NCI-H526 (cell line): ENCODE data around the gene FOXQ1.

Source experiments
- DNase-seq, 2 experiments: peaks; one replicate each; lab custom pipeline; 2025; lab: John Stamatoyannopoulos, UW

The FOXQ1 gene

GRCh38 chr6:1311400-1312202 lies at the start of gene FOXQ1:
Gene FOXQ1 (plus strand): TSS chr6:1312098. CDS start chr6:1312705, 607 bp downstream.
- DNase-seq: peak in 1 of 2 experiments; percentile 46

GRCh38 chr6:1262704-1263038 lies 49.2 kb upstream of the FOXQ1 start:
- no peak for DNase-seq

GRCh38 chr6:1263039-1263849 lies 48.7 kb upstream of the FOXQ1 start:
- no peak for DNase-seq

- no peak for DNase-seq
Measured at GRCh38 chr6:1263850-1264377, 48.0 kb upstream of the FOXQ1 start.

- no peak for DNase-seq
Measured at GRCh38 chr6:1264619-1265445, 47.1 kb upstream of the FOXQ1 start.

- DNase-seq: no peak
Measured at GRCh38 chr6:1266686-1267056, 45.2 kb upstream of the FOXQ1 start.

GRCh38 chr6:1267057-1267732 lies 44.7 kb upstream of the FOXQ1 start:
- no peak for DNase-seq

GRCh38 chr6:1267790-1268762 lies 43.8 kb upstream of the FOXQ1 start:
- DNase-seq: no peak

GRCh38 chr6:1271071-1271763 lies 40.7 kb upstream of the FOXQ1 start:
- DNase-seq: no peak

GRCh38 chr6:1278061-1278720 lies 33.7 kb upstream of the FOXQ1 start:
- no peak for DNase-seq

- DNase-seq: no peak
Measured at GRCh38 chr6:1279065-1279464, 32.8 kb upstream of the FOXQ1 start.

- DNase-seq: no peak
Measured at GRCh38 chr6:1280666-1281300, 31.1 kb upstream of the FOXQ1 start.

GRCh38 chr6:1281746-1282145 lies 30.2 kb upstream of the FOXQ1 start:
- DNase-seq: no peak

GRCh38 chr6:1283501-1283900 lies 28.4 kb upstream of the FOXQ1 start:
- no peak for DNase-seq

GRCh38 chr6:1285556-1285955 lies 26.3 kb upstream of the FOXQ1 start:
- no peak for DNase-seq

- no peak for DNase-seq
Measured at GRCh38 chr6:1285956-1286355, 25.9 kb upstream of the FOXQ1 start.

GRCh38 chr6:1287103-1287591 lies 24.8 kb upstream of the FOXQ1 start:
- DNase-seq: no peak

GRCh38 chr6:1290086-1290485 lies 21.8 kb upstream of the FOXQ1 start:
- no peak for DNase-seq

GRCh38 chr6:1290805-1291204 lies 21.1 kb upstream of the FOXQ1 start:
- no peak for DNase-seq
